Prostate gland (tissue), 2 donors: ENCODE data around the gene BIK.

Source experiments
- POLR2A ChIP-seq: fragments of 450-650 bp; IDR thresholded peaks from one replicate; pipeline ENCODE4 v1.6.1; 2016; ENCODE audit warnings: antibody characterized with exemption, mild to moderate bottlenecking
- POLR2AphosphoS5 ChIP-seq: sonication (generic); formaldehyde crosslinking; IDR thresholded peaks from one replicate; pipeline ENCODE4 v1.6.1; 2017; ENCODE audit warnings: antibody characterized with exemption
- TF ChIP-seq, protein P1 (sequence below), 4 experiments: fragments of 200-600 bp in 2 of 4; fragments of 450-650 bp in 2 of 4; sonication (generic) in 2 of 4; IDR thresholded peaks; 1 replicate in 3 of 4; 2 replicates in 1 of 4; pipeline ENCODE4 v1.5.1; 2016 to 2019; ENCODE audit warnings: antibody characterized with exemption in 4 of 4, mild to moderate bottlenecking in 2 of 4, moderate library complexity in 2 of 4

DNA sequence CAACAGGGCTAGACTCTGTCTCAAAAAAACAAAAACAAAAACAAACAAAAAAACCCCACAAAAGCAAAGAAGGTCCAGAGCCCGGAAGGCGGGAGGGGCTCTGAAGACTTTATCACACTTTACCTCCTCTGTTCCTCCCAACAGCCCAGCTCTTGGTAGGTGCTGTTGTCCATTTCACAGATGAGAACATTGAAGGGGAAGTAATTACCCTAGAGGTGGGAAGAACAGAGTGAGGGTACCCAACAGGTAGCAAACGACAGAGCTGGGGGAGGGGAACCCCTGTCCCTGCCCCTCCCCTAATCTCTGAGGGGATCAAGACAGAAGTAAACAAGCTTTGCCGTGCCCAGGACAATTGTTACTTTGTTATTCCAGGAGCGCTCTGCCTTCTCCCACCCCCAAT is 1.0 kb upstream of the BIK start:
- TF ChIP-seq, protein P1, sequence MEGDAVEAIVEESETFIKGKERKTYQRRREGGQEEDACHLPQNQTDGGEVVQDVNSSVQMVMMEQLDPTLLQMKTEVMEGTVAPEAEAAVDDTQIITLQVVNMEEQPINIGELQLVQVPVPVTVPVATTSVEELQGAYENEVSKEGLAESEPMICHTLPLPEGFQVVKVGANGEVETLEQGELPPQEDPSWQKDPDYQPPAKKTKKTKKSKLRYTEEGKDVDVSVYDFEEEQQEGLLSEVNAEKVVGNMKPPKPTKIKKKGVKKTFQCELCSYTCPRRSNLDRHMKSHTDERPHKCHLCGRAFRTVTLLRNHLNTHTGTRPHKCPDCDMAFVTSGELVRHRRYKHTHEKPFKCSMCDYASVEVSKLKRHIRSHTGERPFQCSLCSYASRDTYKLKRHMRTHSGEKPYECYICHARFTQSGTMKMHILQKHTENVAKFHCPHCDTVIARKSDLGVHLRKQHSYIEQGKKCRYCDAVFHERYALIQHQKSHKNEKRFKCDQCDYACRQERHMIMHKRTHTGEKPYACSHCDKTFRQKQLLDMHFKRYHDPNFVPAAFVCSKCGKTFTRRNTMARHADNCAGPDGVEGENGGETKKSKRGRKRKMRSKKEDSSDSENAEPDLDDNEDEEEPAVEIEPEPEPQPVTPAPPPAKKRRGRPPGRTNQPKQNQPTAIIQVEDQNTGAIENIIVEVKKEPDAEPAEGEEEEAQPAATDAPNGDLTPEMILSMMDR (IDR thresholded peaks at IDR 0.05) = no peak
- TF ChIP-seq POLR2A (no peak), POLR2AphosphoS5 (no peak)
